ENCODE measurements around the gene SHB.

DNA sequence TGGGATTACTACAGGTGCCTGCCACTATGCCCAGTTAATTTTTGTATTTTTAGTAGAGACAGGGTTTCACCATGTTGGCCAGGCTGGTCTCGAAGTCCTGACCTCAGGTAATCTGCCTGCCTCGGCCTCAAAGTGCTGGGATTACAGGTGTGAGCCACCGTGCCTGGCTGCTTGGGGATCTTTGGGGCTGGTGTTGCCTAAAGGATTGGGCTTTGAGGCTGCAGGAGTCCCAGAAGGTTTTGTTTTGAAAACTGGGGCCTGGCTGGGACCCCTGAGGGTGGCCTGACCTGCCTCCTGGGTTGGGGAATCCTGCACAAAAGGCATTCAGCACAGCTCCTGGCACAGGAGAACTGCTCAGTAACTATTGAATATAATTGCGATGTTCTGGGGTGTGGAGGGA is 25.1 kb upstream of the SHB start:
- TF ChIP-seq, protein P1, sequence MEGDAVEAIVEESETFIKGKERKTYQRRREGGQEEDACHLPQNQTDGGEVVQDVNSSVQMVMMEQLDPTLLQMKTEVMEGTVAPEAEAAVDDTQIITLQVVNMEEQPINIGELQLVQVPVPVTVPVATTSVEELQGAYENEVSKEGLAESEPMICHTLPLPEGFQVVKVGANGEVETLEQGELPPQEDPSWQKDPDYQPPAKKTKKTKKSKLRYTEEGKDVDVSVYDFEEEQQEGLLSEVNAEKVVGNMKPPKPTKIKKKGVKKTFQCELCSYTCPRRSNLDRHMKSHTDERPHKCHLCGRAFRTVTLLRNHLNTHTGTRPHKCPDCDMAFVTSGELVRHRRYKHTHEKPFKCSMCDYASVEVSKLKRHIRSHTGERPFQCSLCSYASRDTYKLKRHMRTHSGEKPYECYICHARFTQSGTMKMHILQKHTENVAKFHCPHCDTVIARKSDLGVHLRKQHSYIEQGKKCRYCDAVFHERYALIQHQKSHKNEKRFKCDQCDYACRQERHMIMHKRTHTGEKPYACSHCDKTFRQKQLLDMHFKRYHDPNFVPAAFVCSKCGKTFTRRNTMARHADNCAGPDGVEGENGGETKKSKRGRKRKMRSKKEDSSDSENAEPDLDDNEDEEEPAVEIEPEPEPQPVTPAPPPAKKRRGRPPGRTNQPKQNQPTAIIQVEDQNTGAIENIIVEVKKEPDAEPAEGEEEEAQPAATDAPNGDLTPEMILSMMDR (IDR thresholded peaks at IDR 0.05; ENCODE audit: low read length) = no peak
- TF ChIP-seq EZH2 (IDR thresholded peaks at IDR 0.05; ENCODE audit: borderline replicate concordance, low read length) = no peak

Data from OCI-LY1 (cell line).